Left lobe of liver (tissue), 2 donors: Measurements from ENCODE around the gene MB. TPM values are rescaled to one million over a fixed set of nuclear protein-coding genes. Genes with fewer than 3 reads are reported as not detected.

ENCODE experiments used
- ATAC-seq: fragments of 200-7000 bp; cut with Tn5 transposase; one replicate; pipeline ENCODE4 v1.9.1; 2020; ENCODE audit warnings: mild to moderate bottlenecking, moderate library complexity
- DNase-seq: peaks from one replicate; pipeline ENCODE4 v3.0.0-alpha.2; 2020; ENCODE audit warnings: low spot score
- total RNA-seq: library from RNA; stranded (reverse); gene quantifications from one replicate; pipeline ENCODE4 v1.2.1, GENCODE V29; 2021
- donor health status: DM: no; HTN: no; CAD: no; lungs with moderate emphysema.
- donor health status: DM: no; HTN: yes; CAD: no.

MB gene
- total RNA-seq, 1 donor from 2014 or later: 0.48 TPM

DNA sequence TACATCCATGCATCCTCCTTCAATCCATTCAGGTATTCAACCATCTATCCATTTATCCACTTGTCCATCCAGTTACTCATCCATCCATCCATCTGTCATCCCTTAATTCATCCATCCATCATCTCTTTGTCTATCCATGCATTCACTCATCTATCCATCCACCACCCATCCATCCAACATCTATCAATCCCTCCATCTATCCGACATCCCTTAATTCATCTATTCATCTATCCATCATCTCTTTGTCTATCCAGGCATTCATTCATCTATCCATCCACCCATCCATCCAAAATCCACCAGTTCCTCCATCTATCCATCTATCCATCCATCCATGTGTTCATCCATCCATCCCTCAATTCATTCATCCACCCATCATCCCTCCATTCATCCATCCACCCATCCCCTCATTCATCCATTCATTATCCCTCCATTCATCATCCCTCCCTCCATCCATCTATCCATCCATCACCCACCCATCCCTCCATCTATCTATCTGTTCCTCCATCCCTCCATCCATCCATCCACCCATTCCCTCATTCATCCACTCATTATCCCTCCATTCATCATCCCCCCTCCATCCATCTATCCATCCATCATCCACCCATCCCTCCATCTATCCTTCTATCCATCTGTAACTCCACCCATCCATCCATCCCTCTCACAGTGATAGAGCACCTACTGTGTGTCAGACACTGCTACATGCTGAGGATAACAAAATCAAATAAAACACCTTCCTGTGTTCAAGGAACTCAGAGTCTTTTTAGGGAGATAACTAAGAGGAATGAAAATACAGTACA lies 1.5 kb upstream of the MB start:
- ATAC-seq (no peak), DNase-seq (no peak)

- no peak for DNase-seq
- ATAC-seq: no peak
Measured at GRCh38 chr22:35616043-35616442, 1.1 kb downstream of the MB start.

DNA sequence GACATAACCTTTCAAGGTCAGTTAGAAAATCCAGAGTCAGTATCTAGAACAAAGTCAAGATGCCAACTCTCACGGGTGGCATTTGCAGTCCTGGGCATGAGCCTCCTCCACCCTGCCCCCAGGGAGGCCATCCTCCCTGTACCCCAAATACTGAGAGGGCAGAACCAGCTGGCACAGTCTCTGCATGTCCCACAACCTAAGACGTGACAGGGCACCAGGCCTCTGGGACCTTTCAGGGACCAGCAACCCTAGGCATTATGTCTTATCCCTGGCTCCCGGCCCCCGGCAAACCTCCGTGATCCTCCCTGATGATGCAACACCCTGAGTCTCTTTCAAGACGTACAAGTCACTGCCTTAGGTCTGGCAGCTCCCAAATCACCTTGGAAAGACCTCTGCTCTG lies 2.0 kb downstream of the MB start:
- ATAC-seq (no peak), DNase-seq (no peak)

DNA sequence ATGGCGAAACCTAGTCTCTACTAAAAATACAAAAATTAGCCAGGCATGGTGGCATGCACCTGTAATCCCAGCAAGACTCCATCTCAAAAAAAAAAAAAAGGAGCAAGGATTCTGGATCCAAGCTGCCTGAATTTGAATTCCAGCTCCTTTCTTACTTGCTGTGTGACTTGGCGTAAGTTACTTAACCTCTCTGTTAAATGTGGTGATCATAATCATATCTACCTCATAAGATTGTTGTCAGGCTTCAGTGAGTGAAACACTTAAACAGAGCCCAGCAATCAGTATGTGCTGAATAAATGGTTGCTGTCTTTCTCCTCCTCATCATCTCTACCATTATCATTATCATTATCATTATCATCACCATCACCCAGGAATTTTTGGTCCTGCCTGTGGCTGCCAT lies 2.7 kb downstream of the MB start:
- DNase-seq (no peak), ATAC-seq (no peak)

GRCh38 chr22:35612903-35613302 lies 4.2 kb downstream of the MB start:
- DNase-seq (peak; percentile 53), ATAC-seq (peak; percentile 73)

GRCh38 chr22:35611891-35612576 lies 5.1 kb downstream of the MB start:
- DNase-seq (no peak), ATAC-seq (no peak)

DNA sequence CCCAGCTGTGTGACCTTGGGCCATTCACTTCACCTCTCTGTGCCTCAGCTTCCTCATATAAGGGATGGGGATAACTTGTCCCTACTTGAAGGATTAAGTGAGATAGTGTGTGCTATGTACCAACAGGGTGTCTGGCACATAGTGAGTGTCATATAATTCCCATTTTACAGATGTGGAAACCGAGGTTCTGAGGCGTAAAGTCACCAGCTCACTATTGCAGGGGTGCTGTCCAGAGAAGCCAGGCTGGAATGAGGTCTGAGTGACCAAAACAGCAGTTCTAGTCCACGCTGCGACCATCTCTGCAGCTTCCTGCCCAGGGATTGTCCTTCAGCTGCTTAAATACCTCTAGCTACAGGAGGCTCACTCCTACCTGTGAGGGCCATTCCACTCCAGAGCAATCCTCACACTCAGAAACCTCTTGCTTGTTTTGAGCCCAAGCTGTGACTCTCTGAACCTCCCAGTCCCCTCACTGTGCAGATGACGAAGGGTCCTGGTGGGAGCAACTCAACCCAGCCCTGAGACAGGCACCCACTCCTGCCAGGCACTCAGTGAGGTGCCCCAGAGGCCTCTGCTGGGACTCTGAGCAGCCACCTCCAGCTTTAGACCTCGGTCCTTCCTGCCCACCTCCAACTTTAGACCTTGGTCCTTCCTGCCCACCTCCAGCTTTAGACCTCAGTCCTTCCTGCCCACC lies 5.8 kb downstream of the MB start:
- no peak for ATAC-seq
- no peak for DNase-seq

- ATAC-seq (no peak), DNase-seq (no peak)
Measured at GRCh38 chr22:35610741-35611140, 6.4 kb downstream of the MB start.

DNA sequence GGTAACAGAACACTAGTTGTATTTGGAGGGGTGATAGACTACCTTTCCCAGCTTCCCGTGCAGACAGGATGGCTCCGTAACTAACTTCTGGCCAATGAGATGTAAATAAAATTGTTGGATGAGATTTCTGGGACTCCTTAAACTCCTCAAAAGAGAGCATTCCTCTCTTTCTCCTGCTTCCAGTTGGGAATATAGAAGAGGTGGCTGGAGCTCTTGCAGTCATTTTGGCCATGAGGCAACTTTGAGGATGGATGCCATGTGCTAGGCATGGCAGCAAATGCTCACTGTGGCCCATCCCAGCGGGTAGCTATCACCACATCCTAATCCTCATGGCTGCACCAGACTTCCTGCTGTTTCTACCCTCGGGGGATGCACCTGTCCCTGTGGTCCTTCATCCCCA lies 7.4 kb downstream of the MB start:
- no peak for ATAC-seq
- no peak for DNase-seq

DNA sequence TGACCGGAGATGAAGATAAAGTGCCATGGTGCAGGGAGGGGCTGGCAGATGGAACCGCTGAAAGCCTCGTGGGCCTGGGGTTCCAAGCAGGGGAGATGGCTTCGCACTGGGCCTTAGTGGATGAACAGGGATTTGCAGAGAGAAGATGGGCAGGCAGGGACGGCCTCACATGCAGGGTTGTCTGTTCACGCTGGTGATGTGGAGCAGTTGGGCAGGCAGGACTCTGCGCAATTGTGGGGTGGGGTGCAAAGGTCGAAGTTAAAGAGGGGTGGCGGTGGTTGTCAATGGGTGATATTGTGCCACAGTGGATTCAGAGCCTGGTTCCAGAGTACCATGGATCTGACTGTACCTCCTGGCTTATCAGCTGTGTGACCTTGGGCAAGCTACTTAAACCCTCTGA lies 7.9 kb downstream of the MB start:
- DNase-seq: no peak
- ATAC-seq: no peak

DNA sequence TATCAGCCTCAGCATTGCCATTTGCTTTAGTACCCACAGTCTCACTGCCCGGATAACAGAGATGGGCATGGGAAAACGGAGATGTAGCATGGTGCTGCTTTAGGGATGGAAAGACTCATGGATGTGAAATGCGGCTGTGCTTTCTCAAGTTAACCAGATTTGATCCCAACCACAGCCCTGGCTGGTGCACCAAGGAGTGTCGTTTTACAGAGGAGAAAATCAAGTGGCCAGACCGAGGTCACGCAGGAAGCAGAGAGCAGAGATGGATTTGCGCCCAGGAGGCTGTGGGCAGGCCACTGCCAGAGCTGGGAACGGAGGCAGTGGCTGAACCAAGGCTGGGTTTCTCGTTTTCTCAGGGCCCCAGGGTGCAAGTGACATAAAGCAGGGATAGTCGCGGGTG lies 9.0 kb downstream of the MB start:
- ATAC-seq: no peak
- no peak for DNase-seq

- DNase-seq: no peak
- ATAC-seq: no peak
Measured at GRCh38 chr22:35606916-35607315, 10.2 kb downstream of the MB start.

GRCh38 chr22:35605851-35606481 lies 11.2 kb downstream of the MB start:
- ATAC-seq (peak; percentile 92), DNase-seq (peak; percentile 69)

DNA sequence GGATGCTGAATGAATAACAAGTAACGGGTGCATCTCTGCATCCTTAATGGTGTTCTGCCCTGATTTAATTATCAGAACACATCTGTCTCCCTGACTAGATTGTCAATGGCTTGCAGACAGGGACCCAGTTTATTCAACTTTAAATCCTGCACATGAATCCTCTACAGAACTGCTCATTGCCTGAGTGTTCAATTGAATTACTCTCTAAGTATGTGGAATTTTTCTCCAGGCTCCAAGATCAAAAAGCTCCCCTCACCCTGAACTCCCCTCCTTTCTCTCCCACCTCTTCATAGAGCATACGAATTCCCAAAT lies 11.8 kb downstream of the MB start:
- no peak for DNase-seq
- no peak for ATAC-seq

- no peak for DNase-seq
- ATAC-seq: no peak
Measured at GRCh38 chr22:35604621-35605368, 12.3 kb downstream of the MB start.

- ATAC-seq (no peak), DNase-seq (no peak)
Measured at GRCh38 chr22:35601743-35602615, 15.2 kb downstream of the MB start.

DNA sequence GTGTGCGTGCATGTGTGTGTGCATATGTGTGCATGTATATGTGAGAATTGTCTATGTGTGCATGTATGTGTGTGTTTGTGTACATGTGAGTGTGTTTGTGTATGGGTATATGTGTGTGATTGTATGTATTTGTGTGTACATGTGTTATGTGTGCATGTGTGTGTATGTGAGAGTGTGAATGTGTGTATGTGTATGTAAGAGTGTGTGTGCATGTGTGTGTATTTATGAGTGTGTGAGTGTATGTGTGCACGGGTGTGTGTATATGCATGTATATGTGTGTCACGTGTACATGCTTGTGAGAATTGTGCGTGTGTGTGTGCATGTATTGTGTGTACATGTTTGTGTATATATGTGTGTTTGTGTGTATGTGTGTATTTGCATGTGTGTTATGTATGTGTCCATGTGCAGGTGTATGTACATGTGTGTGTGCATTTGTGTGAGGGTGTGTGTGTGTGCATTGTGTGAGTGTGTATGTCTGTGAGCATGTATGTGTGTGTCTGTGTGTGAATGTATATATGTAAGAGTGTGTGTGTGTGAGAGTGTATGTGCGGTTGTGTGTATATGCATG lies 16.0 kb downstream of the MB start:
- DNase-seq (no peak), ATAC-seq (no peak)

DNA sequence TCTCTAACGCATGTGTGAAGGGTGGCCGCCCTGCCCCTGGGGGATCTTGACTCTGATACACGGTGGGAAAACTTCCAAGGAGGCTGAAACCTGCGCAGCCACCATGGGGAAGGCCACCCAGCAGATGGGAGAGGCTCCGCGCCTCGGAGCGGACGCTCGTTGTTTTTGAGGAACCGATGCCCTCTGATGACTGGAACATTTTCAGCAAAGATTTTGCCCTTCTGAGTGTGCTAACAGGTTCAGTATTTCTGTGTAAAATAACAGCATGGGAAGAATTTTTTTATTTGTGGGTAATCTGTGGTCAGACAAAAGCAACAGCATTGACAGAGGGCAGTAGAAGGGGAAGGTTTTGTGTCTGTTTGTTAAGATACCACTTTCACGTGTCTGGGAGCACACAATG lies 16.7 kb downstream of the MB start:
- no peak for ATAC-seq
- no peak for DNase-seq

- no peak for DNase-seq
- ATAC-seq: no peak
Measured at GRCh38 chr22:35599364-35599763, 17.8 kb downstream of the MB start.

- ATAC-seq (no peak), DNase-seq (no peak)
Measured at GRCh38 chr22:35598396-35598710, 18.8 kb downstream of the MB start.
